Eye (tissue), 1 donor: ENCODE data around the gene XIRP1.

Experiments
- DNase-seq: peaks from one replicate; pipeline ENCODE4 v3.0.0-alpha.2; 2015

The XIRP1 gene

GRCh38 chr3:39207361-39208186, 15.2 kb upstream of the XIRP1 start:
- DNase-seq: no peak

DNA sequence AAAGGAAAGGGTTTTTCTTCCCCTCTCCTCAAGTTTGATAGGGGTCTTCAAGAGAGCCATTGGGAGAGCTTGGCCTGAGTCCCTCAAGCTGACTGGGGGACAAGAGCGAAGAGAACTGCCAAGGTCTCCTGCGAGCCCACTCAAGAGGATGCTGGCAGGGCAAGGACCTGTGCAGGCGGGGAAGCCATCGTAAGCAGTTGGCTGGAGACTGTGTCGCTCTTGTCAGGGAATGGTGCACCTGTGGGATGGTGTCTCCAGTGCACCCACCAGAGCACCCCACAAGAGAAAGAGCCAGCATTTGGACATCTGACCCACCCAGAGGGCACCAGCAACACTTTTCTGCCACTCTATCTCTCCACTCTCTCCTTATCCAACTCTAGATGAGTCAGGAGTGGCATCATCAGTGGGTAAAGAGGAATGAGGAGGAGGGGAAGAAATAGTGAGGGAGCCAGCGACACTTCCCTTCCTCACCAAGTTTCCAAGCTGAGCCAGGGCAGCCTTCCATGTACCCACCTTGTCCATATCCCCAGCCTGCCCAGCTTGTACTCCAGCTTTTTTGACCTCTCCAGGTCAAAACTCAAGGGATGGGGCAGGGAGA, 13.6 kb upstream of the XIRP1 start:
- DNase-seq: no peak

GRCh38 chr3:39205131-39205530, 12.7 kb upstream of the XIRP1 start:
- no peak for DNase-seq

DNA sequence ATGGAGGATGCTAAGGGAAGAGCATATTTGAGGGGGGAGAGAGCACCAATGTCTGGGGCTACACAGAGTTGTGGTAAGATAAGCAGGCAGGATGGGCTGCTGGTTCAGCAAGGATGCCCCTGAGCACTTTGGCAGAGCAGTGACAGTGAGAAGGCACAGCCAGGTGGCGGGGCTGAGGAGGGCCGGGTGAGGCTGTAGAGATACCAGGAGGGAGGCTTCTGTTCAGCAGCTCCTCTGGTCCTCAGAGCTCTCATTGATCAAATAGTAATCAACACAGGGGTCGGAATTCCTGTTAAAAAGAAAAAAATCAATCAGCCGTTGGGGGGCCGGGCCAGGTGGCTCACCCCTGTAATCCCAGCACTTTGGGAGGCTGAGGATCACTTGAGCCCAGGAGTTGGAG, 11.5 kb upstream of the XIRP1 start:
- no peak for DNase-seq

DNA sequence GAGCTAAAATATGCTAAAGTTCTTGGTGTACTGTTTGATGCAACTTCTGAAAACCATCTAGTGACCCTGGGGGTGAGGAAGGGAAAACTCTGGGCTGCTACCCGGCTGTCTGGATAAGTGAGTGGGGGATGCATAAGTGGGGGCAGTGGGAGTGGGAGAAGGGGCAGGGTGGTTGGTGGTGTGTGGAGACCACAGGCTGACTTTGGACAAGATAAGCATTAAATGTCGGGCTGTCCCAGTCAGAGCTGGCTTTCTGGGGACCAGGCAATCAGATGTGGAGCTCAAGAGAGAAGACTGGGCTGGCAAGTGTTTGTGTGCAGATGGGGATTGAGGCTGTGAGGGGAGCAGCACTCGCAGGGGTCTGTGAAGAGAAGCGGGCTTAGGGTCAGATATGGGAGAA, 11.0 kb upstream of the XIRP1 start:
- DNase-seq: no peak

DNA sequence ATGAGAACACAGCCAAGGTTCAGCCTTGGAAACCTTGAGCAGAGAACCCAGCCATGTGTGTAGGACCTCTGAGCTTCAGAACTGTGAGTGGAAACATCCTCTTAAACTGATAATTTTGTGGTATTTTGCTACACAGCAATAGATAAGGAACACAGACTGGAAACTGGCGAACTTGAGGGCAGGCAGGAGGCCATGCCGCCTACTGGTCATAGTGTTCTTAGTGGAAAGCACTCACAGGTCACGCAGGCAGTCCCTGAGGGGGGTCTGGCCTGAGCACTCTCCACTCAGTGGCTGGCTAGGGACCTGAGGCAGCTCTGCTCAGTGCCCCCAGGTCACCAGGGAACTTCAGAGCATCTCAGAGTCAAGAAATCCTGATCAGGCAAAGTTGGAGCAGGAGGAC, 9.7 kb upstream of the XIRP1 start:
- DNase-seq: no peak

GRCh38 chr3:39196671-39197356, 4.4 kb upstream of the XIRP1 start:
- no peak for DNase-seq

- no peak for DNase-seq
These were observed 3.6 kb upstream of the XIRP1 start for GRCh38 chr3:39196034-39196433.

- DNase-seq: no peak
These were observed 996 bp upstream of the XIRP1 start for GRCh38 chr3:39193391-39193790.

GRCh38 chr3:39191773-39192172, 622 bp downstream of the XIRP1 start:
- no peak for DNase-seq

- no peak for DNase-seq
These were observed 1.3 kb downstream of the XIRP1 start for GRCh38 chr3:39191111-39191510.

- no peak for DNase-seq
These were observed 1.9 kb downstream of the XIRP1 start for GRCh38 chr3:39190281-39191025.

DNA sequence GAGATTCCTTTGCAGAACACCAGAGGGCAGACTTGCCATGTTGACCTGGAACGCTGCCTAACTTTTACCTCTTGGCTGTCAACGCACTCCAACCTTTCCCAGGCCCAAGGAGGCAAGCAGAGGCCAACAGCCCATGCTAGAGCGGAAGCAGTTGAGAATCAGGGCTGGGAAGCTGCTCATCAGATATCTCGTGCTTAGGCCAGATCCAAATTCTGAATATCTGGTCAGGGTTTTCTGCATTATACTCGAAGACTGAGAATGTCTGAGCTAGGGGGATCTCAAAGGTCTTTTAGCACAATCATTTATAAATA, 2.5 kb downstream of the XIRP1 start:
- DNase-seq: peak; percentile 82

- no peak for DNase-seq
These were observed 3.0 kb downstream of the XIRP1 start for GRCh38 chr3:39189150-39189958.

- DNase-seq: no peak
These were observed 3.9 kb downstream of the XIRP1 start for GRCh38 chr3:39188271-39189149.

GRCh38 chr3:39187372-39188155, 4.8 kb downstream of the XIRP1 start:
- no peak for DNase-seq

- no peak for DNase-seq
These were observed 5.7 kb downstream of the XIRP1 start for GRCh38 chr3:39186692-39187151.

DNA sequence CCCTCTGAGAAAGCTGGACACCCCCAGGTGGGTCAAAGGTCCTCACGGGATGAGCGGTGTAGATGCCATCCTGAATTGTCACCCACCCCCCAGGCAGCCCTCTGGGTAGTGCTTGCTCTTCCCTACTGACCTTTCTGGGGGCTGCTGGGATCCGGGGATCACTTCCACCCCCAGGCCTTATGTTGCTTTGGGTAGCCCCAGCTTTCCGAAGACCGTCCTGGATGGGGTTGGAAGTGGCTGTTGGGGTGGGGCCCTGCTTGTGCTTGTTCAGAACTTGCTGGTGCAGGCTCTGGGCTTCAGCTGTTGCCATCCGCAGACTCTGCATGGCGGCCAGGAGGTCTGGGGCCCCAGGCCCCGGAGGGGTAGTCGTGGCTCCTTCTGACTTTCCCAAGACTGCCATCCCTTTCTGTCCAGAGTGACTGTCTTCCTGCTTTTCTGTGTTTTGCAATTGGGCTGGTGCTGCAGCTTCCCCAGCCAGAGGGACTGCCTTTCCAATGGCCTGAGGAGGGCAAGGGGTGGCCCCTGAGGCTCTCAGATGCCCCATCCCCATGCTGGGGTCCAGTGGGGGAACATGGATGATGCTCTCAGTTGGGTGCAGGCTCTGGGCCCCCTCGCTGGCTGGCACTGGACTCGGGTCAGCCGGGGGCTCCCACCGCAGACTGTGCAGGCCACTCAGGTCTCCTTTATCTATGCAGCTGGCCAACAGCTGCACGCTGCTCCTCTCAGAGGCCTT, 6.3 kb downstream of the XIRP1 start:
- no peak for DNase-seq

DNA sequence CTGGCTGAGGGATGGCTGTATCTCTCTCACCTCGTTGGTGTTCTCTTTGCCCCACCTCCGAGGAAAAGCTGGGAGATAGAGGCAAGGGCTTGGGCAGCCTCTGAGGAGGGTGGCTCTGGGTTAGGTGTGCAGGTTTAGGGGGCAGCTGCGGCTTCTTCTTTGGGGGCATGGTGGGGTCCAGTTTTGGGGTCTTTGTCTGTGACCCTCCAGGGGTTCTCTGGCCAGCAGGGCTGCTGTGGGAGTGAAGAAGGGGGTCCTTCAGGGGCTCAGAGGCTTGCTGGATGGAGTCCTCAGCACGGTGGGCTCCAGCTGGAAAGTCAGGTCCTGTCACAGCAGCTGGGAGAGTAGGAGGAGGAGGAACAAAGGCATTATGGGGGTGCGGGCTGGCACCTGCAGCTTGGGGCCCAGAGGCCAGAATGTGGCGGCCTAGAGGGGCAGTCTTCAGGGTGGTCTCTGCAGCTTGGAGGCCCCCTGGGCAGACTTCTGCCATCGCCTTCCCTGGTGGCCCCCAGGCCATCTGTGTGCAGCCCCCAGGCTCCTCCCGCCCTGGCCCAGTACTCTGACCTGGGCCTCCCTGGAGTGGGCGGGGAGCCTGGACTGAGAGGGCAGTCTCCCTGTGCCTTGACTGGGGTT, 7.0 kb downstream of the XIRP1 start:
- DNase-seq: no peak

DNA sequence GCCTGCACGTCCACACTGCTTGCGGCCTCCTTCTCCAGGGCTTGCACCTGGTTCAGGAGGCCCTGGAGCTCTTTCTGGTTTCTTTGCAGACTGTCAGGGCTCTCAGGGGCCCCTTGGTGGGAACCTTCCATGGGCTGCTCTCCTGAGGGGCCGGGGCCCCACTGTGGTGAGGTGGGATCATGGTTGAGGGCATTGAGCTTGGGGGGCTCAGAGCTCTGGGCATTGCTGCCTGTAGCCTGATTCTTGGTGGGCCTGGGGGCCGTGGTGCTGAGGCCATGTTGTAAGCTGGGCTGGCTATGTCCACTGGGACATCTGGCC, 7.5 kb downstream of the XIRP1 start:
- no peak for DNase-seq
